GM19238 (cell line): ENCODE measurements around the gene TACC2.

Experiments
- DNase-seq: peaks from one replicate; pipeline ENCODE4 v3.0.0; 2011; ENCODE audit warnings: low spot score; ENCODE audit not compliant: insufficient read length

Gene TACC2

DNA sequence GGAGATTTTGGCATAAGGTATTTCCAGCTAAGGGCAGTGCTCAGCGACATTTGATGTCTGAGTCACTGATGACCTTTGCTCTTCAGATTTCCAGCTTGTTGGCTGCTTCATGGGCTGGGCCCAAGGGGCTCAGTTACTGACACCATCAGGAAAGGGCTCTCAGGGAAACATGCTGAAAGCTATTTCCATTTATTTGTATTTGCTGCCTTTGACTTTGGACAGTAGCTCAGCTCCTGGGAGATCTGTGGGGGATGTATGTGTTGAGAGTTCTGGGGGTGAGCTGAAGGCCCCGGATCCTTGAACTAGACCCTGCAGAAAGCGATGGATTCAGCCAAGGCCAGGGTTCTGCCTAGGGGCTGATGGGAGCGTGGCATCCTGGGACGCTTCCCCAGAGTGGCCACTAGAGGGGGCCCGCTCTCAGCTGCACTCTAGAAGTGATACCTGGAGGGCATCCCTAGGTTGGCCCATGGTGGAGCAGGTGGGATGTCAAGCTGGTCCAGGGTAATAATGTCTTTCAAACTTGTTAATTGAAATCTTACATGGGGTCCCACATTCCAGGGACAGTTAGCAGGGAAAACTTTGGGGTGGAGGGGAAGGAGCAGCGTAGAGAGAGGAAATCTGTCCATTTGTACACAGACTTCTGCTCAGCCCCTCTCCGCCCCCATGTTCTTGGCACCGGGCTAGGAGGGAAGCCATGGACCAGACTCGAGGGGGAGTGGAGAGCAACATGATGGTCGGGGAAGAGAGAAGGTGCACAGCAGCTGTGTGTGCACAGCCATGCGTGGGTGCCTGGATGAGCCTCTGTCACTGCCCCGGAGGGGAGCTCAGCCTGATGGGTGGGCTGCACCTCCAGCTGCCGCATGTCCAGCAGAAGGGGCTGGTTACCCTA is 279.1 kb downstream of the TACC2 start:
- peak; percentile 67 for DNase-seq

DNA sequence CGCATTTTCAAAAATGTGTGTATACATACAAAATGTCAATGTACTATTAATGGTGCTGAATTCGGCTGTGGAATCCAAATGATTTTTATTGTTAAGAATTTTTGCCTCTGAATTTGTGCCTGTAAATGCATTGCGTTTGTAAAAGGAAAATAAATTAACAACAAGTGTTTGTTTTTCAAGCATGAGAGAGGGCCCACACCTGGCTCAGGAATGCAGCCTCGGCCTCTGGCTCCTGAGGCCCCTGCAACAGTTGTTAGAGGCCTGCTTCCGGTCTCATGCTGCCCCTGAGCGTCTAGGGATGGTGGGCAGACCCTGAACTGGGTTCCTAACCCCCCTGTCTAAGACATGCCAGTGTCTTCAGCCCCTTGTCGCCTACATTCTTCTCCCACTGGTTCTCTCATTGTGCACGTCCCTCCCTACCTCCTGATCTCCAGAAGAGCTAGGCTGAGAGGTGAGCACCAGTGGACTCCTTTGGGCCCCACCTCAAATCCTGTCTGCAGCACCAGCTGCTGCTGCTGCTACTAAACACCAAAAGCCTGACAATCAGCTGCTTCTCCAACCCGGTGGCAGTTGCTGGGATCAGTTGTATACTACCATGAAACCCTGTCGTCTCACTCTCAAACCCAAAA is 280.2 kb downstream of the TACC2 start:
- no peak for DNase-seq

- DNase-seq = no peak
Observed at GRCh38 chr10:122271076-122271475, 282.1 kb downstream of the TACC2 start, which contains the start of gene BTBD16. TSS of gene BTBD16 (plus strand) at chr10:122271296. CDS start at chr10:122275082, 3,786 bp downstream.

- no peak for DNase-seq
Observed at GRCh38 chr10:122273966-122274545, 285.1 kb downstream of the TACC2 start.

- no peak for DNase-seq
Observed at GRCh38 chr10:122276611-122277208, 287.7 kb downstream of the TACC2 start.

DNA sequence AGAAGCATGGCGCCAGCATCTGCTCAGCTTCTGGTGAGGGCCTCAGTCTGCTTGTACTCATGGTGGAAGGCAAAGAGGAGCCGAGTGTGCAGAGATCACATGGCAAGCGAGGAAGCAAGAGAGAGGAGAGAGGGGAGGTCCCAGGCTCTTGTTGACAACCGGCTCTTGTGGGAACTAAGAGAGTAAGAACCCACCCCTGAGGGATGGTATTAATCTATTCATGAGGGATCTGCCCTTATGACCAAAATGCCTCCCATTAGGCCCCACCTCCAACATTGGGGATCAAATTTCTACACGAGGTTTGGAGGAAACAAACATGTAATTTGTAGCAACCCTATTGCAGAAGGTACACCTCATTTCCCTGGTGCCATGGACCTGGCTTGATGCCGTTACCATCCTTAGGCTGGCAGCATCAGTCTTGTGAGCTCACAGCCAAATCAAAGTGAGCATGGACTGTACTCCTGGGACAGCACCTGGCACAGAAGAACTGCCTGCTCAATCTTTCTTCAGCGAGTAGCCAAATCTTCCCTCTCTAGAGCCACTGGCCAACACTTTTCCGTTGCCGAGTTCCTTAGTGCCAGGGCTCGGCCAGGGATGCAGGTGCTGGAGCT is 288.7 kb downstream of the TACC2 start:
- no peak for DNase-seq

DNA sequence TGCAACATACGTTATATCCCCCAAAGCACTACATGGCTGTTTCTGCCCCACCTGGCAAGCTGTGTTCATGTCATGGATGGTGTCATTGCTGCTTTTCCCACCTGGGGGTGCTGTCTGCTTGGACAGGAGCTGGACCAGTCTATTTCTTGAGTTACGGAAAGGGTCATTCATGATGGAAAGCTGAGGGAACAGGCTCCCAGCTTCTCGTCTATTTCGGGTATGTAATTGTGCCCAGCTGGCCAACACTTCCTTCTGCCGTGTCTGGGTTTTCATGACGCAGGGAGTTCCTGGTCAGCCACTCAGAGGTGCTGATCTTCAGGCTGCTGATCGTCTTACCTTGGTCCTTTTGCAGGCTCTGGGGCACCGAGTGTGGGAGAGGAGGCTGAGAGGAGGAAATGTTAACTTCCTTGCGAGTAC is 290.8 kb downstream of the TACC2 start:
- no peak for DNase-seq

DNA sequence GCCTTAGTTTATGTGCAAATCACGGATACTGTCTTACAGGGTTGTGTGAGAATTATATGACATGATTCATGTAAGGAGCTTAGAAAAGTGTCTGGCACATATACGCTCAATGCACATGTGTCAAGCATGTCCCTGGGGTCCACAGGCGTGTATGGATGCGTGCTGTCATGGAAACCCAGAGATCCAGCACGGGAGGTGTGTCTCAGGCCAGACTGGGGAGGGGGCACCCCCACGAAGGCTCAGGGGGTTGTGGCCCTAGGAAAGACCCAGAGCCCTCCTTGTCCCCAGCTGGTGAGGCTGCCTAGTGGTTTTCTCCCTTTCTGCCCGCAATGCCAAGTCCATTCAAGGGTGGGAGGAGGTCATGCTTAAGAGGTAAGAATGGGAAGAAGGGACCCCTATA is 291.2 kb downstream of the TACC2 start:
- DNase-seq = no peak

- DNase-seq = no peak
Observed at GRCh38 chr10:122281018-122281626, 292.2 kb downstream of the TACC2 start.

DNA sequence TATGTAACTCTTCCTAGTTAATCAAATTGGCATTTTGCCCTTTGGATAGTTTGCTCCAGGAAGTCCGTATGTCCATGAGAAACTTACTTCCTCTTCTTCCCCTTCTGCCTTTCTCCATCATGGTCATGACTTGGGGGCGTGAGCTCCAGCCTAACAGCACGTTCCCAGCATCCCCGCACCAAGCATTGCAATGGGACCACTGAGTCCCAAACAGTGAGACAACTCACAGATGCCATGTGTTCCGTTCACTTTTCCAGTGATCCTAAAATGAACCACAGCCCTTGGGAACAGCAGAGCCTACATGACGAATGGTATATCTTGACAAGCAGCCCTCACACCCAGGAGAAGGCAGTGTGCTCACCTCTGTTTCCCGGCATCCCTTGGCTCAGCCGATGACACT is 292.8 kb downstream of the TACC2 start:
- no peak for DNase-seq

GRCh38 chr10:122282253-122282671 is 293.3 kb downstream of the TACC2 start:
- no peak for DNase-seq

DNA sequence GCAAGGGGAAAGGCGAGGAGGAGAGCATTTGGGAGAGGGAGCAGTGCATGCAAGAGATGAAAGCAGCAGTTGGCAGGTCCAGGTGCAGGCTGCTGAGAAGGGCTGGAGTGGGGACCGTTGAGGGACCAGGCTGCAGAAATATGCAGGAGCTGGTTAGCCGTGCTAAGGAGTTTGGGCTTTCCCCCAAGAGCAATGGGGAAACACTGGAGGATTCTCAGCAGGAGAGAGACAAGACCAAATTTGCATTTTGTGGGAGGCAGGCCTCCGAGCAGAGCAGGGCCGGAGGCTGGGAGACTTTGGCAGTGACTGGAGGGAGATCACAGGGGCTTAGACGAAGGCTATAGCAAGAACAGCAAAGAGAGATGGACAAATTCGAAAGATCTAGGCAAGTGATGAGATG is 293.9 kb downstream of the TACC2 start:
- no peak for DNase-seq

GRCh38 chr10:122285506-122286444 is 296.8 kb downstream of the TACC2 start:
- DNase-seq = no peak

GRCh38 chr10:122286867-122287266 is 297.9 kb downstream of the TACC2 start:
- no peak for DNase-seq

DNA sequence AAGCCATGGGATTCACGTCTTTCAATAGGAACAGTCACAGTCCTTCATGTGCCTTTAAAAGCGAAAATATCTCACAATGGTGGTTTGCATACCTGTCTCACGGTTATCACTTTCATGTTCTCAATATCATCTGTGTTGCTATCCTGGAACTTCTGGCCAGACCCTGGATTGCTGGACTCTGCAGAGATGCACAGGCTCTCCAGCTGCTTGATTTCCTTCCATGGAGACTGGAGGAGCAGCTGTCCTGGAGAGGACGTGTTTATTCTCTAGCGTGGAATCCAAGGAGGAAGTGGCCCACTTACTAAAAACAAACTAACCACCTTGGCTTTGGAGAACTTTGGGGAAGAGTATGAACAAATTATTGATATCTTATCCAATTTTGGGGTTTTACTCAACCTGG is 298.6 kb downstream of the TACC2 start:
- DNase-seq = no peak

DNA sequence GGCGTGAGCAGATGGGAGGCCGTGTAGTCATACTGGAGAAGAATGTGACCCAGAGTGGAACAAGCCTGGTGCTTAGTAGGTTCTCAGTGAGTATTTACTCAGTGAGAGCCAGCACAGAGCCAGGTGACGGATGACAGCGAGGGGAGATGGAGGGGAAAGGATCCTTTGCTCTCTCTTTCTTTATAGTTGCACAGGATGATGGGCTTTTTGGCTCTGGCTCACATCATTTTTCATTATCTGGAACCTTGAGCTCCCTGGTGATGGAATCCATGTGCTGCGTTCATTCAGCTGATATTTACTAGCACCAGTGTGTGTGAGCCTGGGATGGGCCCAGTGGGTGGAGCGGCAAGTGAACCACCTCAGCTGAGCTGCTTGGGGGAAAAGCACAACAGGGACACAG is 299.3 kb downstream of the TACC2 start:
- DNase-seq = no peak

GRCh38 chr10:122288917-122289316 is 300.0 kb downstream of the TACC2 start:
- DNase-seq = no peak

DNA sequence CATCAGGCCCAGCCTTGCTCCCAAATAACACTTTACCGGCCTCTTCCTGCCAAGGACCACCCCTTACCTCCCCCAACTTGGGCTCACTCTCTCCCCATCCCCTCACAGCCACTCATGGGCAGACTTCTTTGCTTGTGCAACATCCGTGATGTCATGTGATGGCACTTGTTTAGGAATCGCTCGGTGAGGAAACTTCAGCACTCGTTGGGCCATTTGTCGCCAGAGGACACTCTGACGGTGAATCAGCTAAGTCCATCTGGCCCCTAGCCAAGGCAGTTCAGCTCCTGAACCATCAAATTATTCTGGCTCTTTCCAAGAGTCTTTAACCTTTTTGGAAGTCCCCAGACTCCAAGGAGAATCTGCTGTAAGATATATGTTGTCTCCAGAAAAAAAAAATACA is 301.4 kb downstream of the TACC2 start:
- no peak for DNase-seq

- DNase-seq = no peak
Observed at GRCh38 chr10:122290833-122291532, 302.0 kb downstream of the TACC2 start.
